MG63 (cell line): ENCODE measurements around the gene ITPR2. TPM values are rescaled to one million over a fixed set of nuclear protein-coding genes. Genes with fewer than 3 reads are reported as not detected.

Experiments
- DNase-seq: peaks from one replicate; pipeline ENCODE4 v3.0.0-alpha.2; 2020
- H3K27me3 ChIP-seq: fragments of 250-450 bp; sonication (Bioruptor Pico); 2 replicates; pipeline ENCODE4 v1.5.1; 2020; ENCODE audit warnings: mild to moderate bottlenecking, moderate library complexity
- H3K36me3 ChIP-seq: fragments of 250-450 bp; sonication (Bioruptor Pico); 2 replicates; pipeline ENCODE4 v1.5.1; 2020; ENCODE audit warnings: mild to moderate bottlenecking, moderate library complexity
- H3K4me3 ChIP-seq: fragments of 250-450 bp; sonication (Bioruptor Pico); 2 replicates; pipeline ENCODE4 v1.5.1; 2020; ENCODE audit warnings: mild to moderate bottlenecking, moderate library complexity
- H3K9me3 ChIP-seq: fragments of 250-450 bp; sonication (Bioruptor Pico); 2 replicates; pipeline ENCODE4 v1.5.1; 2020; ENCODE audit warnings: mild to moderate bottlenecking, moderate library complexity
- total RNA-seq: library from RNA; depleted of rRNA; stranded (reverse); fragments of >200 nt; shearing (Covaris generic); gene quantifications from 2 replicates; pipeline ENCODE4 v1.2.3, GENCODE V29; 2014; ENCODE audit warnings: low replicate concordance

ITPR2 gene
- total RNA-seq, 1 experiment from 2014 or later: 4.6 TPM

DNA sequence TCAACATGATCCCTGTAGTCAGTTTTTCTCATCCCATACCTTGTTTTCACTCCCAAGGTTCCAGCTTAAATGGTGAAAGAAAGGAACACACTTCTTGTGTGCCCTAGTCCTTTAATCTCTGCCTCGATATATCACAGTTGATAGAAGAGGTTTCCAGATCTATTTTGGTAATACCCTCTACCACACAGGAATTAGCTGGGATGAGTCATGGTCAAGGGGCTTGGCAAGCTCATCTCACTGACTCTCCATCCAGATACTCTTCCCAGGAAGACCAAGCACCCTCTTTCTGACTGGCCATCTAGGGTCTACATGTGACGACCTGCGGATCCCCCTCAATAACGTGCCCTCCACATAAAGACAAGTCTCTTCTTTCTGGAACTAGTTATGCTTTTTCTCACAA is 277.9 kb downstream of the ITPR2 start:
- no peaks in the 10 kb centered on the region for H3K36me3 ChIP-seq
- 0 out of 2 replicates have a peak, but pooled peaks cover 2% of the 10 kb centered on the region for H3K9me3 ChIP-seq
- no peak overlapping the region for H3K4me3 ChIP-seq
- no peaks in the 10 kb centered on the region; the same call in 1 of the 2 replicates for H3K27me3 ChIP-seq
- DNase-seq: peak; percentile 33

DNA sequence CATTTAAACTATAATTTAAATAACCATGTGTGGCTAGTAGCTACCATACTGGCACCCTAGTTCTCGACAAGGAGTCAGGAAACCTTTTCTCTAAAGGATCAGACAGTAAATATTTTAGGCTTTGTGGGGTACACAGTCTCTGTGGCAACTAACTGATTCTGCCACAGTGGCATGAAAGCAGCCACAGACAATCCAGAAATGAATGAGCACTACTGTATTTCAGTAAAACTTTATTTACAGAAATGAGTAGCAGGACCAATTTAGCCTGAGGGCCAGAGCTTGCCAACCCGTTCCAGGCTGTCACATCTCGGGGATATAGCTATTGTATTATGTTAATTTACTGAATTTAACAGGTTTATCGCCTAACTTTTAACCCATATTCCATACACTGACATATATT is 278.7 kb downstream of the ITPR2 start:
- no peaks in the 10 kb centered on the region for H3K36me3 ChIP-seq
- H3K4me3 ChIP-seq: no peak overlapping the region
- 0 out of 2 replicates have a peak, but pooled peaks cover 2% of the 10 kb centered on the region for H3K9me3 ChIP-seq
- H3K27me3 ChIP-seq: no peaks in the 10 kb centered on the region; the same call in 1 of the 2 replicates
- DNase-seq: no peak

DNA sequence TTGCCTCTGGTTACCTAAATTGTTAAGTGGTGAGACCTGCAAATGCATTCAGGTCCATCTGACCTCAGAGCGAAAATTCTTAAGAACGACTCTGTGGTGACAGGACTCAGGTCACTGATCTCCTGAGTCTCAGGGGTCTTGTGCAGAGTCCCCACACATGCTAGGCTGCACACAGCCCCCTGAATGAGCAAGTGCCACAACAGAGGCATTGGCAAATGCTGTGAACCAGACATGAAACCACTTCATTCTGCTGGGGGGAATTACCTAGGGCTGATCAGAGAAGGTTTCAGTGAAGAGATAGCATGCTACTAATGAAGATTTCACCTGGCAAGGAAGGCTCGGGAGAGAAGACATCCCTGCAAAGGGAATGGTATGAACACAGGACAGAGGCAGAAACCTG is 281.6 kb downstream of the ITPR2 start:
- Histone ChIP-seq H3K36me3 (no peaks in the 10 kb centered on the region), H3K9me3 (no peaks in the 10 kb centered on the region), H3K4me3 (no peak overlapping the region), H3K27me3 (no peaks in the 10 kb centered on the region; the same call in 1 of the 2 replicates)
- no peak for DNase-seq

DNA sequence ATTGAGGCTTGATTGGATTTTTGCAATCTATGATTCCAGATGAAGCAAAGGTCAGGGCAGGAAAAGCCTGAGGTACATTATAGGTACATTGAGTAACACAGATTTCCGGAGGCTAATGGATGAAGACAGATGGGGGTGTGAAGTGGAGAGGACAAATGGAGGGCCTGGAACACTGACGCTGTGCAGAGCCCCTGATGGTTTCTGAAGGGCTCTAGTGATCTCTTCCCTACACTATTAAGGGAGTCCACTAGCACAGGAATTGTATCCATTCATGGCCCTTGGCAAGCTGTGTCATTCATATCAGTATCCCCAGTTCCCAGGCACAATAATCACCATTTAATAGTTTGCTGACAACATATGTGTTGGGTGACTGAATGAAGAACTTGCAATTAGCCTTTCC is 284.8 kb downstream of the ITPR2 start:
- DNase-seq: no peak
- no peaks in the 10 kb centered on the region; the same call in 1 of the 2 replicates for H3K27me3 ChIP-seq
- H3K36me3 ChIP-seq: no peaks in the 10 kb centered on the region
- H3K9me3 ChIP-seq: no peaks in the 10 kb centered on the region
- H3K4me3 ChIP-seq: no peak overlapping the region

DNA sequence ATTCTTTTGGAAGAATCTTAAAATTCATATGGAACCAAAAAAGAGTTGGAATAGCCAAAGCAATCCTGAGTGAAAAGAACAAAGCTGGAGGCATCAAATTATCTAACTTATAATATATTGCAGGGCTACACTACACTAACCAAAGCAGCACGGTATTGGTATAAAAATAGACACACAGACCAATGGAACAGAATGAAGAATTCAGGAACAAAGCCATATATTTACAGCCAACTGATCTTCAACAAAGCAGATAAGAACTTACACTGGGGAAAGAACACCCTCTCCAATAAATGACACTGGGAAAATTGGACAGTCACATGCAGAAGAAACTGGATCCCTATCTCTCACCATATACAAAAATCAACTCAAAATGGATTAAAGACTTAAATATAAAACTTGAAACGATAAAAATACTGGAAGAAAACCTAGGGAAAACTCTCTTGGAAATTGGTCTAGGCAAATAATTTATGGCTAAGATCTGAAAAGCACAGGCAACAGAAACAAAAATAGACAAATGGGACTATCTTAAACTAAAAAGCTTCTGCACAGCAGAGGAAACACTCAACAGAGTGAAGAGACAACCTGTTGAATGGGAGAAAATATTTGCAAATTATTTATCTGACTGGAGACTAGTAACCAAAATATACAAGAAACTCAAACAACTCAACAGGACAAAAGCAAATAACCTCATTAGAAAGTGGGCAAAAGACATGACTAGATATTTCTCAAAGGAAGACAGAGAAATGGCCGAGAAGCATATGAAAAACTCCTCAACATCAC is 286.3 kb downstream of the ITPR2 start:
- Histone ChIP-seq H3K4me3 (no peak overlapping the region), H3K27me3 (no peaks in the 10 kb centered on the region), H3K9me3 (no peaks in the 10 kb centered on the region), H3K36me3 (no peaks in the 10 kb centered on the region)
- no peak for DNase-seq

DNA sequence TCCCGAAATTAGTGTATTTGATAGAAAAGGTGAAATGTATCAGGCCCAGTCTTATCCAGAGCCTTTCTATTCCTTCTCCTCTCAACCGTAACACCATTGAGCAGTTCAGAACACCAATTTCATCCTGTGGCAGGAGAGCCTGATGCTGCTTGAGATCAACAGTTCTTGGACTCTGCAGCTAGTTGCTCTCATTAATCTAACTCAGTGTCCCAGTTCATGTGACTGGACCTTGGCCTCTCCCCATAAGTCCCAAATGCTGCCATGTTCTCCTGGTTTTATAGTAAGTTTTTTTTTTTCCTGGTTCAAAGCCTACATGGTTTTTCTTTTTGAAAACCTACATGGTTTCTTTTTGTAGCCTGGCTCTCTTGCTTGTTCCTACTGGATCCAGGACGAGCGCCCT is 293.9 kb downstream of the ITPR2 start:
- no peak overlapping the region for H3K4me3 ChIP-seq

DNA sequence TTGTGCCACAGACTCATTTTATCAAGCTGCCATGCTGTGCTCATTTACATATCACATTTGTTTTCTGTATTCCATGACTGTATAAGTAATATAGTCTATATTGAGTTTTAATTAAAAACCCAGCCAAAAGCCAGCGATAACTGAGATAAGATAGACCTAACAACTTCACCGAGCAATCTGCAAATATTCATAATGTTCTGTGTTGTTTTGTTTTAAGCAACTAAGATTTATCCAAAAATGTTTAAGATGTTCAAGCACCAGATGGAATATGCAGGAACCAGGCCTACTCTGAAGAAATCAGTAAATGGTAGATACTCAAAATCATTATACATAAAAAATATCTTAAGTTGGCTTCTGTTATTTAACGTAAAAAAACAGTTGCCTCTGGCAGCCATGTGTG is 295.3 kb downstream of the ITPR2 start:
- no peaks in the 10 kb centered on the region for H3K36me3 ChIP-seq
- no peak for DNase-seq
- no peaks in the 10 kb centered on the region for H3K9me3 ChIP-seq
- H3K27me3 ChIP-seq: peaks cover 4% of the 10 kb centered on the region; the same call in 1 of the 2 replicates
- no peak overlapping the region for H3K4me3 ChIP-seq

More for the DNA sequence above, 293.9 kb downstream of the ITPR2 start:
- no peaks in the 10 kb centered on the region for H3K27me3 ChIP-seq
- H3K36me3 ChIP-seq: no peaks in the 10 kb centered on the region
- H3K9me3 ChIP-seq: no peaks in the 10 kb centered on the region
- no peak for DNase-seq

DNA sequence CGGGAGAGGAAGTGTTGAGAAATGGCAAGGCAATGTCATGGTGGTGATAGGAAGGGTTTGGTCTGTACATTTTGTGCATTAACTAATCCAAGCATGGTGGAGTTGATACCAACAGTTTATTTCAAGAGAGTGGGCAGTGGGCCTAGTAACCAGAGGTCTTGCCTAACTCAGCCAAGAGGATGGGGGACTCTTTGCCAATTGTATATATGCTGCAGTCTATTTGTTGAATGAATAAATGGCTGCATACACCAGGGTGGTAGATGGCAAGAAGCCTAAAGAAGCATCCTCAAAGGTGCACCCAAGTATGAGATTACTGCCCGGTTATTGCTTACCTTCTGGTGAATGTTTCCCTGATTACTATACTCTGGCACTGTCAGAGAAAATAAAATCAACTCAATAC is 295.9 kb downstream of the ITPR2 start:
- peaks cover 4% of the 10 kb centered on the region; the same call in 1 of the 2 replicates for H3K27me3 ChIP-seq
- no peak overlapping the region for H3K4me3 ChIP-seq
- no peaks in the 10 kb centered on the region for H3K9me3 ChIP-seq
- H3K36me3 ChIP-seq: no peaks in the 10 kb centered on the region
- no peak for DNase-seq

DNA sequence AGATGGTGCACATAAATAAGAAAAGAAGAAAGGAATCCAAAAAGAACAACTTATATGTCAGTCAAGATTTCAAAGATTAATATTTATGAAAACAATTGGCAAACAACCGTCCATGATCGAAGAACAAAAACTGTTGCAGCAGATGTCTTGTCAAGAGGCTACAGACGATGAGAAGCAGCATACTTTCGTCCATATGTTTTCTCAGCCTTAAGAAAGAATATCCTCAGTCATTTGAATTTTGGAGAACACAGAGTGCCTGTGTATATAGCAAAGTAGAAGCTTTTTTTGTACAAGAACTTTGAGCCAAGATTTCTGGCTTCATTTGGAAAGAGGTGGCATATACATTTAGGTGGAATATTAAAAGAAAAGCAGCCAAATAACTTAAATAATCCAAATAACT is 297.2 kb downstream of the ITPR2 start:
- no peak for DNase-seq
- H3K4me3 ChIP-seq: no peak overlapping the region
- H3K27me3 ChIP-seq: peaks cover 7% of the 10 kb centered on the region; the same call in 1 of the 2 replicates
- no peaks in the 10 kb centered on the region for H3K9me3 ChIP-seq
- H3K36me3 ChIP-seq: no peaks in the 10 kb centered on the region

DNA sequence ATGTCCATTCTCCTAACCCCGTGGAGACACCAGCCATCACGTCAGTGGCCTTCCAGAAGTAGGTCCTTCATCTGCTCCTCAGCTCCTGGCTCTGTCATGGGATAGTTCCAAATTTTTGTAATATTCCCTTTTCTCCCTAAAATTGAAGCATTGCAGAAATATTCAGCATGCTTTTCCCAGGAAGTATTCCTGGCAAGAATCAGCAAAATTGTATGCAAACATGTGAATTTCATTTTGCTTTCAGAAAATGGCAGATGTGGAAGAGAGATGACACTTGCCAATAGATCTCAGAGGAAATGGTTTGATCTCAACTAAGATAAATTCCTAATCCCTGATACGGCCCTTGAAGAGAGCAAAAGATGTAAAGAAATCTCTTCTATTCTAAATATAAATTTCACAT is 298.9 kb downstream of the ITPR2 start:
- no peak for DNase-seq
- H3K4me3 ChIP-seq: no peak overlapping the region
- no peaks in the 10 kb centered on the region for H3K36me3 ChIP-seq
- H3K27me3 ChIP-seq: peaks cover 7% of the 10 kb centered on the region; the same call in 1 of the 2 replicates
- H3K9me3 ChIP-seq: no peaks in the 10 kb centered on the region

DNA sequence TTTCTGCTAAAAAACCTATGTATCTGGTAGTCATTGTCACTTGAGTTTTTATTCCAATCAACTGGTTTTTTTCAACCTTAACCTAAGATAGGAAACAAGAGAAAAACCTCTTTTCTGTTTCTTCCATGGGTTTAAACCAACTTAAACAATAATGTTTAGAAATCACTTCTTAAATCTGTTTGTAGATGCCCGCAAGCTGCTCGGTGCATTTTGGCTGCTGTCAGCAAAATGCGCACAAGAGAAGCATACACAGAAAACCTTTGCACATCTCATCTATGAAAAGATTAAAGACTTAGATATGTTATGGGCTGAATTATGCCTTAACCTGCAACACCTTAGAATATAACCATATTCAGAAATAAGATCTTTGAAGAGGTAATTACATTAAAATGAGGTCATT is 299.8 kb downstream of the ITPR2 start:
- H3K36me3 ChIP-seq: no peaks in the 10 kb centered on the region
- no peaks in the 10 kb centered on the region for H3K9me3 ChIP-seq
- DNase-seq: no peak
- H3K27me3 ChIP-seq: peaks cover 7% of the 10 kb centered on the region; the same call in 1 of the 2 replicates
- no peak overlapping the region for H3K4me3 ChIP-seq

DNA sequence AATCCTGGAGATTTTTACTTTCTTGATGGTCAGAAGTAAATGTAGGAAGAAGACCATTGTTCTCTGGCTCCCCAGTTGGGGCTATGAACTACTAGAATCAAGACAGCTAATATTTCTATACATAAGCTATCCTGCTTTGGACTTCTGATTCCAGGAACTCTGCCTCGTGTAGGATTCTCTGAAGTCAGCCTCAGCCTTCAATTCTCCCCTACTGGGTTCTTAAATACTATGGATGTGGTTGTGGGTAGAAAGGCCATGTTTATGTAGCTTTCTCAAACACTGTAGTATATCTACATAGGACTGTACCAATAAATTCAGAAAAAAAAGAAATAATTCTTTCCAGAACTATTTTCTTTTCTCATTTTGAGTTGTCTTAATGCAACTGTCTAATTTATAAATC is 302.5 kb downstream of the ITPR2 start:
- Histone ChIP-seq H3K9me3 (peaks cover 5% of the 10 kb centered on the region), H3K27me3 (peaks cover 7% of the 10 kb centered on the region; the same call in 1 of the 2 replicates)

DNA sequence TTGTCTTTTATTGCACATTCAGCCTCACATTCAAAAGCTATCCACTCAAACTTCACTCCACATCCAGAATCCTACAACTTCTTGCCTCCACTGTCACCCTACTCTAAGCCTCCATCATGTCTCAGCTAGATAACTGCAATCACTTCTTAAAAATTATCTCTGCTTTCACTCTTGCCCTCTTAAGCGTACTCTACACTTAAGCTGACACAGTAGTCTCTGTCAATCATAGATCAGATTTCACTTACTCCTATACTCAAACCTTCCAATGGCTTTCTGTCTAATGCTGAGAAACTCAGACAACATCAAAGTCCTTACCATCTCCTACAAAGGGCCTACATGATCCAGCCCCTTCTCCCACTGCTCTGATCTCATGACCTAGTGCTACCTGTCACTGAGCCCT is 304.1 kb downstream of the ITPR2 start:
- no peaks in the 10 kb centered on the region for H3K36me3 ChIP-seq
- DNase-seq: no peak
- peaks cover 14% of the 10 kb centered on the region for H3K9me3 ChIP-seq
- H3K4me3 ChIP-seq: no peak overlapping the region
- peaks cover 7% of the 10 kb centered on the region; the same call in 1 of the 2 replicates for H3K27me3 ChIP-seq

More for the DNA sequence above, 302.5 kb downstream of the ITPR2 start:
- Histone ChIP-seq H3K4me3 (no peak overlapping the region), H3K36me3 (no peaks in the 10 kb centered on the region)
- no peak for DNase-seq

DNA sequence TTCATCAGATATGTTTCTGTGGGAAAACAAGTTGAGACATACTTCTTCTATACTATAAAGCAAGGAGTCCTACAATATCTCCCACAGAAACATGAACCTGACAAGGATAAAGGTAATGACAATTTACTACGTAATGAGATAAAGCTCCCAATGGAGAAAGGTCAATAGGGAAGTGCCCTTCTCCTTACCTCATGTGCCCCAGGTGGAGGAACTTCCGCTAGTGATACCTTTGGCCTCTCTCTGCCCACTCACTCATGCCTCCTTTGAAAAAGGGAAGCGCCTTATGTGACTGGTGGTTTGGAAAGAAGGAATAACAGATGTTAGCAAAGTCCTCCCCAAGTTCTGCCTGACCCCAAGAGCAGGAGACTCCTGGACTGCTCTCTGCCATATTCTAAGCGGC is 305.3 kb downstream of the ITPR2 start:
- peaks cover 14% of the 10 kb centered on the region for H3K9me3 ChIP-seq
- no peak for DNase-seq

DNA sequence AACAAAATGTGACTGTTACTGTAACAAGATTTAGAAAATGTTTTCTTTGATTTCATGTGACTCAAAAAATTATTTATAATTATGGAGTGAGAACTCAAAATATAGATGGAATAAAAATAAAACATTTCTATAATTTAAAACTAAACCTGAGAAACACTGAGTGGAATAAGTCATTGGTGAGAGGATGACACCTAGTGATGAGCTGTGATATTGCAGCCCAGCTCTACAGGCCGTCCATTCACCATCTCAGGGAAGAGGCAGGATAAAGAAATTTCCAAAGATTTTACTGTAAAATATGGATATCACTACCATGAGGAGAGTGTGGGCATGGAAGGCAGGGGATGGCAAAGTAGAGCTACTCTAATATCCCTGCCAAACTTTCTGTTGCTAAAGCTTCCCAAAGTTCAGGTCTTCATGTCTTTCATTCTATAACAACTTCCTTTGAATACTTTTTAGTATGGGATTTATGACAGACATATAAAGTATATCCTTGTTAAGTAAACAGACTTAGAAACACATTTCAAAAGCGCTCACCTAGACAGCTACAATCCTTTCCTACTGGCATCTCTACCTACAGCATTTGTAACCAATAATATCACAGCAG is 308.0 kb downstream of the ITPR2 start:
- peaks cover 14% of the 10 kb centered on the region for H3K9me3 ChIP-seq
- peak; percentile 3 for DNase-seq
- H3K4me3 ChIP-seq: no peak overlapping the region
- H3K36me3 ChIP-seq: no peaks in the 10 kb centered on the region
- no peaks in the 10 kb centered on the region for H3K27me3 ChIP-seq

More for the DNA sequence above, 305.3 kb downstream of the ITPR2 start:
- 0 out of 2 replicates have a peak, but pooled peaks cover 2% of the 10 kb centered on the region for H3K27me3 ChIP-seq
- H3K36me3 ChIP-seq: no peaks in the 10 kb centered on the region
- H3K4me3 ChIP-seq: no peak overlapping the region

DNA sequence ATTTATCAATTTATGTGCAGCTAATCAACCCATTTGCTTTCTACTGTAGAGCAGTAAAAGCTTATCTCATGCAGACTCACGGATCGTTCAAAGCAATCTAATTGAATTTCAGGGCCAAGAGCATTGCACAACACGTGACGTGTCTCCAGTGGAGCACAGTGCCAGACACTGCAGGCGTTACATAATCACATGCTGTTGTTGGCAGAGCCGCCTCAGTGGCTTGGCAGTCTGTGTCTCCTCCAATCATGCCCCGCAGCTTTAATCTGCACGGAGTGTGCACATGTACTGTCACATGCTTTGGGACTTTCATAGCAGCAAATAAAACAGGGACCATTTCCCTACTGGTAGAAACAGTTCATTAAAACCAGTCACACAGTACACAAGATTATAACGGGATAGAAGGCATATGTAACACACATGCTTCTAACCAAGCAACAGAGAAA is 309.3 kb downstream of the ITPR2 start:
- H3K27me3 ChIP-seq: no peaks in the 10 kb centered on the region
- DNase-seq: peak; percentile 79
- no peaks in the 10 kb centered on the region for H3K36me3 ChIP-seq
- no peak overlapping the region for H3K4me3 ChIP-seq
- peaks cover 22% of the 10 kb centered on the region for H3K9me3 ChIP-seq

DNA sequence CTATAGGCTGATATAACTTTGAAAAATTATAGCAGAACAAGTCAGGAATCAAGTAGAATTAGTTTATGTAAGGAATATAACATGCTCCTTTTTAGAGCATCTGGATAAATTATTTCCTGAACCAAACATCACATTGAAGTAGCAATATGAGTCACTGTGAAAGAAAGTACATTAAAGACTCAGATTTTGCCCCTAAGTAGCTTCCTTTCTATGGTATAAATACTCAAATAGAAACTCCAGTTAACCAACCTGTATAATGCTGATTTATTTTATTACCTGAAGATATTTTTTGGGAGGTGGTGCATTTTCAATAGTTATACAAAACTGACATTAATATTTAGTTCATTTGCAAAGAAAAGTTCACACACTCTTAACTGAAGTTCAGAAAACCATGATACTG is 312.1 kb downstream of the ITPR2 start:
- DNase-seq: no peak
- H3K27me3 ChIP-seq: no peaks in the 10 kb centered on the region
- no peaks in the 10 kb centered on the region for H3K36me3 ChIP-seq
- H3K9me3 ChIP-seq: peaks cover 19% of the 10 kb centered on the region
- H3K4me3 ChIP-seq: no peak overlapping the region
